HG03045 (cell line): ENCODE measurements around the gene CFAP251.
"Not testable (repeated sequence)": the region's sequence is repeated elsewhere in the genome, so short reads cannot be mapped to it uniquely, and the experiment has no call there.

ENCODE experiments used
- ATAC-seq: cut with Tn5 transposase; IDR thresholded peaks from one replicate; pipeline ENCODE4 v1.9.1; 2021; ENCODE audit warnings: mild to moderate bottlenecking, moderate library complexity; ENCODE audit not compliant: unreplicated experiment

The CFAP251 gene

GRCh38 chr12:121917950-121918678 is at the start of gene CFAP251:
Gene CFAP251 (plus strand): TSS chr12:121918592. CDS start chr12:121921306, 2,714 bp downstream.
- peak; percentile 93 for ATAC-seq

- ATAC-seq = not testable (repeated sequence)
Measured at GRCh38 chr12:121869229-121869628, 49.2 kb upstream of the CFAP251 start.

- ATAC-seq = no peak
Measured at GRCh38 chr12:121871467-121871866, 46.9 kb upstream of the CFAP251 start.

- no peak for ATAC-seq
Measured at GRCh38 chr12:121872546-121873215, 45.7 kb upstream of the CFAP251 start.

- no peak for ATAC-seq
Measured at GRCh38 chr12:121873216-121873569, 45.2 kb upstream of the CFAP251 start.

GRCh38 chr12:121874071-121874470 is 44.3 kb upstream of the CFAP251 start:
- ATAC-seq = no peak

GRCh38 chr12:121875582-121875981 is 42.8 kb upstream of the CFAP251 start:
- no peak for ATAC-seq

- not testable (repeated sequence) for ATAC-seq
Measured at GRCh38 chr12:121876080-121876447, 42.3 kb upstream of the CFAP251 start.

GRCh38 chr12:121883315-121883660 is 35.1 kb upstream of the CFAP251 start:
- ATAC-seq = no peak

- not testable (repeated sequence) for ATAC-seq
Measured at GRCh38 chr12:121885129-121885528, 33.3 kb upstream of the CFAP251 start.

GRCh38 chr12:121888083-121888477 is 30.3 kb upstream of the CFAP251 start:
- no peak for ATAC-seq

GRCh38 chr12:121888478-121889273 is 29.7 kb upstream of the CFAP251 start, which contains the start of gene PSMD9:
Gene PSMD9 (plus strand): TSS chr12:121888790. CDS start chr12:121888857, 67 bp downstream.
- ATAC-seq = peak; percentile 93

- no peak for ATAC-seq
Measured at GRCh38 chr12:121889274-121889624, 29.1 kb upstream of the CFAP251 start.

- ATAC-seq = not testable (repeated sequence)
Measured at GRCh38 chr12:121889661-121890060, 28.7 kb upstream of the CFAP251 start.

GRCh38 chr12:121892673-121893561 is 25.5 kb upstream of the CFAP251 start:
- no peak for ATAC-seq

GRCh38 chr12:121893961-121894460 is 24.4 kb upstream of the CFAP251 start:
- no peak for ATAC-seq

GRCh38 chr12:121894633-121895032 is 23.8 kb upstream of the CFAP251 start:
- no peak for ATAC-seq

- ATAC-seq = no peak
Measured at GRCh38 chr12:121898287-121898686, 20.1 kb upstream of the CFAP251 start.

- no peak for ATAC-seq
Measured at GRCh38 chr12:121899590-121899989, 18.8 kb upstream of the CFAP251 start.

- no peak for ATAC-seq
Measured at GRCh38 chr12:121903202-121903601, 15.2 kb upstream of the CFAP251 start.

- ATAC-seq = no peak
Measured at GRCh38 chr12:121905746-121906145, 12.6 kb upstream of the CFAP251 start.
